Esophagus muscularis mucosa (tissue), 3 donors: Measurements from ENCODE around the gene GJB4.

Source experiments
- CTCF ChIP-seq, 3 experiments: fragments of 200-600 bp in 2 of 3; fragments of 450-650 bp in 1 of 3; sonication (generic) in 2 of 3; IDR thresholded peaks; one replicate each; pipeline ENCODE4 v1.5.1; 2017 to 2019; ENCODE audit warnings: antibody characterized with exemption in 3 of 3, mild to moderate bottlenecking in 2 of 3, moderate library complexity in 1 of 3
- POLR2A ChIP-seq: fragments of 450-650 bp; IDR thresholded peaks from one replicate; pipeline ENCODE4 v1.6.1; 2017; ENCODE audit warnings: antibody characterized with exemption, moderate library complexity, mild to moderate bottlenecking, low read depth
- POLR2AphosphoS5 ChIP-seq, 2 donors: sonication (generic); formaldehyde crosslinking; IDR thresholded peaks; one replicate each; pipeline ENCODE4 v1.6.1; 2017; ENCODE audit warnings: antibody characterized with exemption in 2 of 2

GRCh38 chr1:34739613-34740012, 19.9 kb upstream of the GJB4 start:
- TF ChIP-seq CTCF (IDR thresholded peaks at IDR 0.05) (no peak), POLR2A (no peak), POLR2AphosphoS5 (IDR thresholded peaks at IDR 0.05) (no peak)
